ENCODE data around the gene TBC1D26.
"Not testable (repeated sequence)": the region's sequence is repeated elsewhere in the genome, so short reads cannot be mapped to it uniquely, and the experiment has no call there.

DNA sequence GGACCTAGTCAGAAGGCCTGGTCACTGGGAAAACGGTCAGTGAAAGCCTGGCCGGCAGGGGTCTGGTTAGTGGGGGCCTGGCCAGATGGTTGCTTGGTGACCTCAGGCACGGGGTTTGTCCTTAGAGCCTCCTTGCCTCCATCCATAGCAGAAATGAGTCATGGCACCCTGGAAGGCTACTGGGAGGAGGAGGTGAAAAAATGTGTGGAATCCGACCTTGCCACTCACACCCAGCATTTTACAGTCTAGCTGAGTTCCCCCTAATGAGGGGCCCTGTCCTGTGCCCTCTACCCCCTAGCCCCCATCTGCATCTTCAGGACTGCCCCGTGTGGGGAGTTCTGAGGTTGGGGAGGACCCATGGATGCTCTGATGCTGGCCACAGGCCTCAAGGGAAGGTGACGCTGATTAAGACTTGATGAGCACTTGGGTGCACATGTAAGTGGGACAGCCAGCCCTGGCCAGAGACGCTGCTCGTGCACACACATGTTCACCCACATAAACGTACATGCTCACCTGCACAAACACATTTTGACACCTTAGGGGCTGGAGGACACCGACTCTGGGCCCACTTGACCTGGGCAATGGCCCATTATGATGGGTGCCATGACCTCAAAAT lies 1.2 kb downstream of the TBC1D26 start:
- TF ChIP-seq, protein P1, sequence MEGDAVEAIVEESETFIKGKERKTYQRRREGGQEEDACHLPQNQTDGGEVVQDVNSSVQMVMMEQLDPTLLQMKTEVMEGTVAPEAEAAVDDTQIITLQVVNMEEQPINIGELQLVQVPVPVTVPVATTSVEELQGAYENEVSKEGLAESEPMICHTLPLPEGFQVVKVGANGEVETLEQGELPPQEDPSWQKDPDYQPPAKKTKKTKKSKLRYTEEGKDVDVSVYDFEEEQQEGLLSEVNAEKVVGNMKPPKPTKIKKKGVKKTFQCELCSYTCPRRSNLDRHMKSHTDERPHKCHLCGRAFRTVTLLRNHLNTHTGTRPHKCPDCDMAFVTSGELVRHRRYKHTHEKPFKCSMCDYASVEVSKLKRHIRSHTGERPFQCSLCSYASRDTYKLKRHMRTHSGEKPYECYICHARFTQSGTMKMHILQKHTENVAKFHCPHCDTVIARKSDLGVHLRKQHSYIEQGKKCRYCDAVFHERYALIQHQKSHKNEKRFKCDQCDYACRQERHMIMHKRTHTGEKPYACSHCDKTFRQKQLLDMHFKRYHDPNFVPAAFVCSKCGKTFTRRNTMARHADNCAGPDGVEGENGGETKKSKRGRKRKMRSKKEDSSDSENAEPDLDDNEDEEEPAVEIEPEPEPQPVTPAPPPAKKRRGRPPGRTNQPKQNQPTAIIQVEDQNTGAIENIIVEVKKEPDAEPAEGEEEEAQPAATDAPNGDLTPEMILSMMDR (IDR thresholded peaks at IDR 0.05): not testable (repeated sequence)
- not testable (repeated sequence) for TF ChIP-seq POLR2AphosphoS5, POLR2A, EP300 (IDR thresholded peaks at IDR 0.05)

Measured in suprapubic skin (tissue), 4 donors.